Mucosa of descending colon (tissue), 3 donors: ENCODE measurements around the gene SUN1. TPM values are rescaled to one million over a fixed set of nuclear protein-coding genes. Genes with fewer than 3 reads are reported as not detected.

Source experiments
- ATAC-seq: fragments of 200-7000 bp; cut with Tn5 transposase; one replicate; pipeline ENCODE4 v1.9.1; 2020; ENCODE audit warnings: mild to moderate bottlenecking, moderate library complexity
- DNase-seq, 3 donors: peaks; one replicate each; pipeline ENCODE4 v3.0.0-alpha.2; 2020
- H3K36me3 ChIP-seq: fragments of 200-600 bp; one replicate; pipeline ENCODE4 v1.8.0; 2021; ENCODE audit warnings: low read depth, mild to moderate bottlenecking
- H3K4me1 ChIP-seq: fragments of 200-600 bp; one replicate; pipeline ENCODE4 v1.8.0; 2021; ENCODE audit warnings: low read depth, mild to moderate bottlenecking
- H3K4me3 ChIP-seq: fragments of 200-600 bp; one replicate; pipeline ENCODE4 v1.8.0; 2021; ENCODE audit warnings: mild to moderate bottlenecking
- H3K9me3 ChIP-seq: fragments of 200-600 bp; one replicate; pipeline ENCODE4 v1.8.0; 2021; ENCODE audit warnings: mild to moderate bottlenecking
- intact Hi-C, 2 donors: fragments of 100-400 bp; cut with DNase I in 1 of 2; cut with micrococcal nuclease in 1 of 2; formaldehyde crosslinking; loops; one replicate each; pipeline versions ENCODE4 v1.11.0 to v1.11.1; 2022; cut with DNase I, micrococcal nuclease
- total RNA-seq, 3 donors: library from RNA; stranded (reverse); fragmentation: NEBNext Ultra II Directional in 2 of 3; extraction: Animal tissue kit (Norgen Biotek cat#: 25700) in 2 of 3; gene quantifications; one replicate each; pipeline versions ENCODE4 v1.2.1 to v1.2.4, GENCODE V29; 2021 to 2023
- TF ChIP-seq, protein P1 (sequence below): fragments of 200-600 bp; IDR thresholded peaks from one replicate; pipeline ENCODE4 v1.8.0; 2022; ENCODE audit warnings: antibody characterized with exemption, mild to moderate bottlenecking
- donor health status: DM: no; HTN: no; CAD: no; lungs with moderate emphysema.
- donor health status: DM: no; HTN: no; CAD: no.
- donor health status: DM: no; HTN: yes; CAD: no.

The SUN1 gene
- total RNA-seq, 3 donors from 2014 or later = 151 to 179 (median 164) TPM

- intact Hi-C loops = no loop called here
- ATAC-seq (no peak), DNase-seq (peak in 2 of 3 donors; percentile 27 to 53)
- H3K36me3 ChIP-seq = peaks cover 22% of the 10 kb centered on the region
- no peak overlapping the region for H3K4me3 ChIP-seq
- TF ChIP-seq, protein P1, sequence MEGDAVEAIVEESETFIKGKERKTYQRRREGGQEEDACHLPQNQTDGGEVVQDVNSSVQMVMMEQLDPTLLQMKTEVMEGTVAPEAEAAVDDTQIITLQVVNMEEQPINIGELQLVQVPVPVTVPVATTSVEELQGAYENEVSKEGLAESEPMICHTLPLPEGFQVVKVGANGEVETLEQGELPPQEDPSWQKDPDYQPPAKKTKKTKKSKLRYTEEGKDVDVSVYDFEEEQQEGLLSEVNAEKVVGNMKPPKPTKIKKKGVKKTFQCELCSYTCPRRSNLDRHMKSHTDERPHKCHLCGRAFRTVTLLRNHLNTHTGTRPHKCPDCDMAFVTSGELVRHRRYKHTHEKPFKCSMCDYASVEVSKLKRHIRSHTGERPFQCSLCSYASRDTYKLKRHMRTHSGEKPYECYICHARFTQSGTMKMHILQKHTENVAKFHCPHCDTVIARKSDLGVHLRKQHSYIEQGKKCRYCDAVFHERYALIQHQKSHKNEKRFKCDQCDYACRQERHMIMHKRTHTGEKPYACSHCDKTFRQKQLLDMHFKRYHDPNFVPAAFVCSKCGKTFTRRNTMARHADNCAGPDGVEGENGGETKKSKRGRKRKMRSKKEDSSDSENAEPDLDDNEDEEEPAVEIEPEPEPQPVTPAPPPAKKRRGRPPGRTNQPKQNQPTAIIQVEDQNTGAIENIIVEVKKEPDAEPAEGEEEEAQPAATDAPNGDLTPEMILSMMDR = no peak
- H3K9me3 ChIP-seq = no peaks in the 10 kb centered on the region
- no peaks in the 10 kb centered on the region for H3K4me1 ChIP-seq
Observed at GRCh38 chr7:893686-894085, 61.4 kb downstream of the SUN1 start.

GRCh38 chr7:894164-894867, 62.0 kb downstream of the SUN1 start:
- Histone ChIP-seq H3K9me3 (no peaks in the 10 kb centered on the region), H3K4me3 (no peak overlapping the region), H3K4me1 (no peaks in the 10 kb centered on the region), H3K36me3 (peaks cover 22% of the 10 kb centered on the region)
- intact Hi-C loops = no loop called here
- ATAC-seq = no peak
- DNase-seq = peak in 2 of 3 donors; percentile 29 to 51
- TF ChIP-seq, protein P1 = no peak

- H3K9me3 ChIP-seq = no peaks in the 10 kb centered on the region
- peaks cover 22% of the 10 kb centered on the region for H3K36me3 ChIP-seq
- H3K4me3 ChIP-seq = no peak overlapping the region
- DNase-seq (peak in 2 of 3 donors; percentile 24 to 27), ATAC-seq (no peak)
- TF ChIP-seq, protein P1 = no peak
- no peaks in the 10 kb centered on the region for H3K4me1 ChIP-seq
- intact Hi-C loops = no loop called here
Observed at GRCh38 chr7:894927-895450, 62.7 kb downstream of the SUN1 start.

GRCh38 chr7:895451-896052, 63.3 kb downstream of the SUN1 start:
- Histone ChIP-seq H3K36me3 (peaks cover 22% of the 10 kb centered on the region), H3K9me3 (no peaks in the 10 kb centered on the region), H3K4me1 (no peaks in the 10 kb centered on the region), H3K4me3 (no peak overlapping the region)
- DNase-seq (peak in 2 of 3 donors; percentile 34 to 53), ATAC-seq (no peak)
- intact Hi-C loops = no loop called here
- TF ChIP-seq, protein P1 = no peak

GRCh38 chr7:896346-897075, 64.2 kb downstream of the SUN1 start:
- intact Hi-C loops = no loop called here
- peaks cover 22% of the 10 kb centered on the region for H3K36me3 ChIP-seq
- ATAC-seq (no peak), DNase-seq (peak in 2 of 3 donors; percentile 20 to 48)
- H3K9me3 ChIP-seq = no peaks in the 10 kb centered on the region
- H3K4me3 ChIP-seq = no peak overlapping the region
- peaks cover 6% of the 10 kb centered on the region for H3K4me1 ChIP-seq
- TF ChIP-seq, protein P1 = no peak
